GM12801 (cell line): ENCODE data around the gene RNF157.

ENCODE experiments used
- TF ChIP-seq, protein P1 (sequence below): IDR thresholded peaks from one replicate; pipeline ENCODE4 v1.5.1; 2011; ENCODE audit warnings: control low read depth; ENCODE audit not compliant: insufficient read length; ENCODE audit errors: extremely low read depth

The RNF157 gene

DNA sequence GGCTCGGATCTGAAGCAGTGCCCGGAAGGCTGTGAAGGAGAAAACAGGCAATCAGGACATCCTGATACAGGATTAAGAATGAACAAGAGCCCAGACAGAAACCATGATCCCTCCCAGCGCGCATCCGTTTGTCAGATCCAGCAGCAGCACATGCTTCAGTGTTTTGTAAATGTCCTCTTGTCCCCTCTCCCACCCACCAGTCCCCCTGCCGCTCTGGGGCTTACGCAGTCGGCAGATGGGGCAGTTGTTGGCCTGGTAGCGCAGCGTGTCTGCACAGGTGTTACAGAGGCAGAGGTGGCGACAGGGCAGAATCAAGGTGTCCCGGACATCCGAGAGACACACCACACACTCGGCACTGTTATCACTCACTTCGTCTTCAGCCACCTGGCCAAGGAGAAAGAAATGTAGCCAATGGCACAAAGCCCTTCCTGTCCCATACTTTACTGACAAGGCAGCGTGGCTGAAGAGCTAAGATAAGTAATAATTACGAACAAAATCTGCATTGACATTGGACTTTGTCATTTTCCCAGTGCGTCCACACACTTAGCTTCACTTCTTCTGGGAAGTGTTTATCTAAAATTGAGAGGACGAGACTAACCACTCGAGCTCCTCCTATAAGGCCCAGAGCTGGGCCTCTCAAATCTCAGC is 78.5 kb downstream of the RNF157 start:
- TF ChIP-seq, protein P1, sequence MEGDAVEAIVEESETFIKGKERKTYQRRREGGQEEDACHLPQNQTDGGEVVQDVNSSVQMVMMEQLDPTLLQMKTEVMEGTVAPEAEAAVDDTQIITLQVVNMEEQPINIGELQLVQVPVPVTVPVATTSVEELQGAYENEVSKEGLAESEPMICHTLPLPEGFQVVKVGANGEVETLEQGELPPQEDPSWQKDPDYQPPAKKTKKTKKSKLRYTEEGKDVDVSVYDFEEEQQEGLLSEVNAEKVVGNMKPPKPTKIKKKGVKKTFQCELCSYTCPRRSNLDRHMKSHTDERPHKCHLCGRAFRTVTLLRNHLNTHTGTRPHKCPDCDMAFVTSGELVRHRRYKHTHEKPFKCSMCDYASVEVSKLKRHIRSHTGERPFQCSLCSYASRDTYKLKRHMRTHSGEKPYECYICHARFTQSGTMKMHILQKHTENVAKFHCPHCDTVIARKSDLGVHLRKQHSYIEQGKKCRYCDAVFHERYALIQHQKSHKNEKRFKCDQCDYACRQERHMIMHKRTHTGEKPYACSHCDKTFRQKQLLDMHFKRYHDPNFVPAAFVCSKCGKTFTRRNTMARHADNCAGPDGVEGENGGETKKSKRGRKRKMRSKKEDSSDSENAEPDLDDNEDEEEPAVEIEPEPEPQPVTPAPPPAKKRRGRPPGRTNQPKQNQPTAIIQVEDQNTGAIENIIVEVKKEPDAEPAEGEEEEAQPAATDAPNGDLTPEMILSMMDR: no peak

DNA sequence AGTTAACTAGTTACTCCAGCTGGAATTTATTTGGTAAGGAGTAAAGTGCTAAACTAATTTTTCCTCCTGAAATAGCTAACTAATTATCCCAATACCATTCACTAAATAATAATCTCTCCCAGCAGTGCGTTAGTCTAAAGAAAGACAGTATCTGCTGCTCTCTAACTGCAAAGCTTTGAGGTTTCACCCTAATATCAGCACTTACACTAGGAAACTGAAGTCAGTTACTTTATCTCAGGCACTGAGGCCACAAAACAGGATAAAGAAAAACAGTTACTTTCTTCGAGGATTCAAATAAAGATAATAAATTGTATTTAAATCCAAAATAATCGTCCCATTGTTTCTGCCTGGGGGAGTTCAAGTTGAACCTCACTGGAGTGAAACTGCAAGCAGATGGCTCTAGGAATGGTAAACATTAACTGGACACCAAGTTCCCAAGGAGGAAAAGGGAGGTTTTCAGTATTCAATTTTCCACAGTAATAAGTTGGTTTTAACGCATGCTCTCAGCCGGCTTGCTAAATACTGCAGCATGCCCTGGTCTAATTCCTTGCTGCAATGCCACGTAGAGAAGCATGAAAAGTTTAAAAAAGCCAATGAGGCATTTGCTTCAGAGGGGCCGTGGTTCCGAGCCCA is 79.3 kb downstream of the RNF157 start:
- TF ChIP-seq, protein P1: no peak

DNA sequence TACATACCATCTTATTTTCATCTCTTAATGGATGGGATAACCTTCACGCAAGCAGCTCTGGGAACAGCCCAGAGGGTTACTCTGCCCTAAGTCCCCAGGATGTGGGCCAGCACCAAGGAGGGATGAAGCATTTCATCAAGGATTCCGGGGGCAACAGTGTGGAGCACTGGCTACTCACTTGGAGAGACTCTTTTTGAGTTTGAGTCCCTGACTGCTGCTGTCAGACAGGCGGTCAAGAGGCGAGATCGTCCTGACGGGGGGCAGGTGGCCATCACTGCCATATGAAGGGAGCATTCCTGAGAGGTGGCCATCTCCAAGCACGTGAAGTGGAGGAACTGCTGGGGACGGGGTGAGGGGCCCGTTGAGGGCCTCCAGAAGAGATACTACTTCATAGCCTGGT is 81.1 kb downstream of the RNF157 start:
- TF ChIP-seq, protein P1: no peak

DNA sequence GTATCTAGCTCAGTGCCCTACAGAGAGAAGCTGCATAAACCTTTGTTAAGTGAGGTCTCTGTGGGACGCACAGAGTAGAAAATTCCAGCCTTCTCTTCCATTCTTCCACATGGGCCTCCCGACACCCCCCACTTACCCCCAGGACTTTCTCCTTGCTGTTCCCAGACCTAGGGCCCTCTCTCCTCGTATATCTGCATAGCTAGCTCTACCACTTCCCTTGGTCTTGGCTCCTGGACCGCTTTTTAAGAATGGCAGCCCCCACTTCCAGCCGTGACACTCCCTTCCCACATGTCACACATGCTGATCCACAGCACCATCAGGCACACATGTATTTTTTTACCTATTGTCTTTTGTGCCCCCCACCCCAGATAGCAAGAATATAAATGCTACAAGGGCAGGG is 82.5 kb downstream of the RNF157 start:
- TF ChIP-seq, protein P1: no peak

DNA sequence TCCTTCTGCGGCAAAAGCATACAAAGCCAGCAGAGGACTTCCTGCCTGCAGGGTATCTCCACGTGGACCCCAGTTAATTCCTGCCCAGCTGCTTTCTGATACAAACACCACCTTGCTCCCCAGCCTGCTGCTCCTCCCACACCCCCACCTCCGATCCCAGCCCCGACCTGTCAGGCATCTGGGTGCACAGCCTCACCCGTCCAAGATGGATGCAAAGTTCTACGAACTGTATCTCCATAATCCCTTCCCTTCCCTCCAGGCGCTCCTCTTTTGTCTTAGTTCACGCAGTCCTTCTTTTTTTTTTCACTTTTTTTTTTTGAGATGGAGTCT is 83.7 kb downstream of the RNF157 start:
- TF ChIP-seq, protein P1: no peak

DNA sequence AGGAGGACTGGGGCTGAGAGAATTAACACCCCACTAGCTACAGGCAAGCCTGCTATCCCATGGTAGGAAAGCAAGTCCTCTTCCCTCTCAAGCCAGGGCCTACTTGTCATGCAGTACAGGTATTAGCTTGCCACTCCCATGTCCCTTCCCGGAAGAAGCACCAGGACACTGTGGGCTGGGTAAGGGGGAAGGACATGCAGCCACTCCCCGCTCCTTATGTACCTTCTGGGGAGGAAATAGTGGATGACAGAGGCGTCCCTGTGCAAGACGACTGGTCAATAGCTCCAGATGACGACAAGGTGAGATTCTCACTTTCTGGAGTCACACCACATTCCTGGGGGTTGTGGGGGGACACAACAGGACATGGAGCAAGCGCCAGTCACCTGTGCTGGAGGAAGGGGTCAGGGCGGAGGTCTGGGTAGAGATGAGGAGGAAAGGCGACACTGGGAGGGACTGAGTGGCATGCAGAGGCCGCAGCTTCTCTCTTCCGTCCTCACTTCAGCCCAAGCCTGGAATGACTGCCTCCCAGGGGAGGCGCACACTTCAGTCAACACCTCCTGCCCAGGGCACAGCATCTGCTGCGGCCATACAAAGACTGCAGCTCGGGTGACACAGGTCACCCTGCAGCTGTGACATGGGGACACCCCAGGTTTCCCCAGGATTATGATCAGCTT is 84.2 kb downstream of the RNF157 start:
- TF ChIP-seq, protein P1: no peak

DNA sequence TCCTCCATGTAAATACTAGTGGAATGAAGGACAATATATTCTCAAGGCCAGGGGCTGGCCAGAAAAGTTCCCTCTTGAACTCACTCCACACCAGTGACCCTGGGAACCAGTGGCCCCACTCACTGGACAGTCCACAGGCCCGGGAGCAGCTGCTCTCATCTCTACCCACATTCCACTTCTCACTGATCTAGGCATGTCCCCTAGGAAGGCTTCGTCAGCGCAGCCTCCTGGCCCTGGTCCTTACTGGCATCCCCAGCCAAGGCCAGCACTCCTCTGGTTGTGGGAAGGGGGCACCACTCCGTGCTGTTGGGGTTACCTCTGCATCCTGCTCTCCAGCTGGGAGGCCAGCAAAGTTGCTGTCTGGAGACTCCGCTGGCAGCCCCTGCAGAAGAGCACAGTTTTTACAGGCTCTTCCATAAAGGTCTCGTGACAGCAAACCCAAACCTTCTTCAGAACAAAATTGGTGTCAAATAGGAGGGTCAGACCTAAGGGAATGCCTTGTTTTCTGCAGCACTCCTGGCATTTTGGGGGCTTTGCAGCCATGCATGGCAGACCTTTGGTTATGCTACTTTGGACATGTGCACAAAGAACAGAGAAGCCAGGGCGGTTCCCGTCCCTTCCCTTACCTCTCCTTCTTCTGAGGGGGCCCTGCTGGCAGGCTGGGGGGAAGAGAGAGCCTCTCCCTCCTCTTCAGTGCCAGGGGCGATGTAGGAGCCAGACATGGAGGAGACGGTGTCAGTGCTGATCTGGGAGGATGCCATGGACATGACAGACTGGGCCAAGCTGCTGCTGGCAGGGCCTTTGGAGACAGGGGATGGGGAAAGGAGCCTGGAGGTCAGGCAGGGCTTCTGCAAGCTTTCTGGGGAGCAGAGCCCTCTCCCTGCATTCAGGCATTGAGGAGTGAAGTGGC is 85.1 kb downstream of the RNF157 start:
- TF ChIP-seq, protein P1: no peak
